SK-N-SH (cell line): ENCODE results near the gene DNAJC13. TPM values are rescaled to one million over a fixed set of nuclear protein-coding genes. Genes with fewer than 3 reads are reported as not detected.

Experiments
- CTCF ChIA-PET: fragments of 300-600, 350-600 bp; formaldehyde crosslinking; extraction: SDS; loops from one replicate; lab custom pipeline; 2021; lab: Yijun Ruan, JAX
- POLR2A ChIA-PET: fragments of 350-600 bp; sonication (Branson Sonifier 250); formaldehyde crosslinking; extraction: SDS; loops from one replicate; lab custom pipeline; 2020; ENCODE audit warnings: antibody characterized with exemption, inconsistent platforms; lab: Yijun Ruan, JAX
- DNase-seq: peaks from one replicate; pipeline ENCODE4 v3.0.0; 2012
- H2AFZ ChIP-seq: fragments of 200-600 bp; sonication (generic); 2 replicates; pipeline ENCODE4 v1.8.1; 2016; ENCODE audit warnings: antibody characterized with exemption, mild to moderate bottlenecking, low read depth
- H3F3A ChIP-seq: fragments of 200-600 bp; sonication (generic); replicated peaks from 2 replicates; pipeline ENCODE3; 2016; ENCODE audit warnings: antibody characterized with exemption, mild to moderate bottlenecking; ENCODE audit not compliant: insufficient read depth
- H3K27ac ChIP-seq, 2 experiments: fragments of 200-500 bp in 1 of 2; fragments of 200-600 bp in 1 of 2; sonication (Bioruptor generic) in 1 of 2; sonication (generic), shearing (Covaris generic) in 1 of 2; 2 replicates each; pipeline versions ENCODE4 v1.5.1 to v1.6.1; 2014 to 2016; ENCODE audit warnings: low read depth in 2 of 2, inconsistent platforms in 1 of 2, low read length in 1 of 2, mild to moderate bottlenecking in 1 of 2, mixed read lengths in 1 of 2
- H3K27me3 ChIP-seq: fragments of 200-600 bp; sonication (generic), shearing (Covaris generic); 2 replicates; pipeline ENCODE4 v1.6.1; 2016; ENCODE audit warnings: mixed run types; ENCODE audit not compliant: insufficient read depth
- H3K36me3 ChIP-seq, 2 experiments: fragments of 200-500 bp in 1 of 2; fragments of 200-600 bp in 1 of 2; sonication (Bioruptor generic) in 1 of 2; sonication (generic) in 1 of 2; replicated peaks in 1 of 2; 2 replicates each; pipeline versions ENCODE3 to v1.5.1; 2014 to 2016; ENCODE audit warnings: low read length in 1 of 2, mild to moderate bottlenecking in 1 of 2; ENCODE audit not compliant: insufficient read depth in 2 of 2, control insufficient read depth in 1 of 2
- H3K4me1 ChIP-seq, 2 experiments: fragments of 200-500 bp in 1 of 2; fragments of 200-600 bp in 1 of 2; sonication (Bioruptor generic) in 1 of 2; sonication (generic), shearing (Covaris generic) in 1 of 2; 2 replicates each; pipeline versions ENCODE4 v1.5.1 to v1.6.1; 2014 to 2016; ENCODE audit warnings: low read depth in 1 of 2, low read length in 1 of 2, mixed run types in 1 of 2; ENCODE audit not compliant: insufficient read depth in 2 of 2, control insufficient read depth in 1 of 2
- H3K4me2 ChIP-seq: fragments of 200-600 bp; sonication (generic), shearing (Covaris generic); 2 replicates; pipeline ENCODE4 v1.6.1; 2017; ENCODE audit warnings: mixed run types
- H3K4me3 ChIP-seq, 2 experiments: fragments of 200-500 bp in 1 of 2; fragments of 200-600 bp in 1 of 2; sonication (Bioruptor generic) in 1 of 2; sonication (generic), shearing (Covaris generic) in 1 of 2; 2 replicates each; pipeline versions ENCODE4 v1.5.1 to v1.8.1; 2014 to 2016; ENCODE audit warnings: low read depth in 2 of 2, inconsistent platforms in 1 of 2, low read length in 1 of 2, mild to moderate bottlenecking in 1 of 2, mixed read lengths in 1 of 2, moderate library complexity in 1 of 2
- H3K79me2 ChIP-seq: fragments of 200-600 bp; sonication (generic); 2 replicates; pipeline ENCODE4 v1.8.1; 2017; ENCODE audit warnings: mild to moderate bottlenecking; ENCODE audit not compliant: insufficient read depth
- H3K9ac ChIP-seq: fragments of 200-600 bp; sonication (generic); 2 replicates; pipeline ENCODE4 v1.6.1; 2017; ENCODE audit warnings: mixed run types
- H3K9me2 ChIP-seq: fragments of 200-600 bp; sonication (generic); 2 replicates; pipeline ENCODE4 v1.6.1; 2017; ENCODE audit warnings: mixed run types
- H3K9me3 ChIP-seq: fragments of 200-600 bp; sonication (generic); 2 replicates; pipeline ENCODE4 v1.6.1; 2017; ENCODE audit warnings: mixed run types, mild to moderate bottlenecking, moderate library complexity
- H4K20me1 ChIP-seq: fragments of 200-600 bp; sonication (generic); 2 replicates; pipeline ENCODE4 v1.6.1; 2017; ENCODE audit warnings: mild to moderate bottlenecking, mixed run types; ENCODE audit not compliant: insufficient read depth
- CHD2 ChIP-seq: fragments of 150-350 bp; IDR thresholded peaks from 2 replicates; pipeline ENCODE4 v1.6.1; 2018; ENCODE audit warnings: low read length; ENCODE audit not compliant: partially characterized antibody
- EP300 ChIP-seq, 2 experiments: IDR thresholded peaks; 2 replicates each; pipeline versions ENCODE4 v1.4.0 to v1.6.1; 2012; ENCODE audit warnings: borderline replicate concordance in 1 of 2, low read depth in 1 of 2, low read length in 1 of 2
- FOSL2 ChIP-seq: IDR thresholded peaks from 2 replicates; pipeline ENCODE4 v1.4.0; 2012; ENCODE audit warnings: low read depth, mild to moderate bottlenecking, moderate library complexity, borderline replicate concordance
- FOXM1 ChIP-seq: IDR thresholded peaks from 2 replicates; pipeline ENCODE4 v1.4.0; 2012; ENCODE audit warnings: low read depth, mild to moderate bottlenecking
- JUND ChIP-seq: IDR thresholded peaks from 2 replicates; pipeline ENCODE4 v1.4.0; 2012
- MAX ChIP-seq: IDR thresholded peaks from 2 replicates; pipeline ENCODE4 v1.4.0; 2012; ENCODE audit warnings: low read depth
- MXI1 ChIP-seq: IDR thresholded peaks from 2 replicates; pipeline ENCODE4 v1.6.1; 2012; ENCODE audit warnings: mild to moderate bottlenecking, low read depth, low read length, improper control_type of control experiment
- NFIC ChIP-seq: IDR thresholded peaks from 2 replicates; pipeline ENCODE4 v1.4.0; 2012; ENCODE audit warnings: borderline replicate concordance
- PBX3 ChIP-seq: IDR thresholded peaks from 2 replicates; pipeline ENCODE4; 2012
- POLR2AphosphoS5 ChIP-seq: IDR thresholded peaks from 2 replicates; pipeline ENCODE4 v1.6.1; 2012; ENCODE audit warnings: low read depth, low read length
- RAD21 ChIP-seq: IDR thresholded peaks from 2 replicates; pipeline ENCODE4 v1.6.1; 2012; ENCODE audit warnings: mild to moderate bottlenecking, low read length
- RXRA ChIP-seq: IDR thresholded peaks from 2 replicates; pipeline ENCODE4 v1.4.0; 2012; ENCODE audit warnings: low read depth, mild to moderate bottlenecking, borderline replicate concordance
- SIN3A ChIP-seq: IDR thresholded peaks from 2 replicates; pipeline ENCODE4 v1.6.1; 2012; ENCODE audit warnings: low read depth, mild to moderate bottlenecking, low read length, moderate library complexity, borderline replicate concordance
- TAF1 ChIP-seq: IDR thresholded peaks from 2 replicates; pipeline ENCODE4 v1.6.1; 2012; ENCODE audit warnings: low read depth, mild to moderate bottlenecking, low read length, moderate library complexity, borderline replicate concordance
- TCF12 ChIP-seq: IDR thresholded peaks from 2 replicates; pipeline ENCODE4 v1.4.0; 2012
- TEAD4 ChIP-seq: IDR thresholded peaks from 2 replicates; pipeline ENCODE4 v1.4.0; 2012; ENCODE audit warnings: mild to moderate bottlenecking, borderline replicate concordance; ENCODE audit not compliant: insufficient read depth
- ZBTB33 ChIP-seq: IDR thresholded peaks from 2 replicates; pipeline ENCODE4 v1.4.0; 2012; ENCODE audit warnings: low read depth, borderline replicate concordance
- WGBS: methylation state at CpG from one replicate; pipeline ENCODE4 v1.1.6; 2017; ENCODE audit warnings: low lambda C conversion rate; 5-methylcytosine and 5-hydroxymethylcytosine counted together
- polyA plus RNA-seq, 3 experiments: library from polyadenylated mRNA; depleted of rRNA; stranded (reverse); fragments of >200 nt; gene quantifications; 2 replicates each; pipeline ENCODE4 v1.2.3, GENCODE V29; 2012

DNAJC13 gene
- polyA plus RNA-seq, 1 of the 3 experiments (the other 2 are of a cell fraction): 10.8 TPM

- TF ChIP-seq TEAD4 (no peak), POLR2AphosphoS5 (peak; percentile 86), RXRA (no peak), CHD2 (peak; percentile 0), NFIC (no peak), TAF1 (peak; percentile 47; the same call in 1 of the 2 replicates), ZBTB33 (no peak), MXI1 (peak; percentile 83), EP300 (IDR thresholded peaks at IDR 0.05; ENCODE audit: borderline replicate concordance in 1 of 2, low read depth in 1 of 2, low read length in 1 of 2) (no peak), FOXM1 (no peak)
Observed at GRCh38 chr3:132417695-132418411, 551 bp downstream of the DNAJC13 start (continued).

GRCh38 chr3:132418916-132419315 lies 1.6 kb downstream of the DNAJC13 start:
- H4K20me1 ChIP-seq: peaks cover 18% of the 10 kb centered on the region; the same call in 1 of the 2 replicates
- CTCF ChIA-PET: no interaction called here
- H3K4me1 ChIP-seq: peaks cover 6 to 7% of the 10 kb centered on the region in 2 experiments; a peak in 3 of 4 replicates
- peaks cover 61% of the 10 kb centered on the region for H3K79me2 ChIP-seq
- H3K36me3 ChIP-seq: peaks cover 9 to 17% of the 10 kb centered on the region in 2 experiments
- POLR2A ChIA-PET: no interaction called here
- no peaks in the 10 kb centered on the region for H3K9me2 ChIP-seq
- no peak for TF ChIP-seq MXI1
- TF ChIP-seq MAX: no peak
- no peak overlapping the region; the same call in 1 of the 2 replicates for H2AFZ ChIP-seq
- peak overlapping the region; percentile 90 to 94 for H3K27ac ChIP-seq
- no peaks in the 10 kb centered on the region for H3K9me3 ChIP-seq
- H3F3A ChIP-seq: peaks cover 27% of the 10 kb centered on the region
- peak overlapping the region; percentile 93 for H3K9ac ChIP-seq
- WGBS: 13% methylated on average over 4 of the region's 4 CpGs
- no peak for DNase-seq
- H3K27me3 ChIP-seq: no peaks in the 10 kb centered on the region
- peak overlapping the region; percentile 84 for H3K4me2 ChIP-seq
- peak overlapping the region; percentile 97 to 99; a peak in 3 of 4 replicates for H3K4me3 ChIP-seq

GRCh38 chr3:132421832-132422231 lies 4.5 kb downstream of the DNAJC13 start:
- Histone ChIP-seq H3K4me3 (no peak overlapping the region; a peak in 1 of 4 replicates), H3K27me3 (no peaks in the 10 kb centered on the region), H3K9ac (no peak overlapping the region), H3K4me2 (no peak overlapping the region), H3K79me2 (peaks cover 90% of the 10 kb centered on the region), H3K4me1 (peaks cover under 1 to 7% of the 10 kb centered on the region in 2 experiments; a peak in 3 of 4 replicates), H3F3A (peaks cover 27% of the 10 kb centered on the region), H3K36me3 (peaks cover 17 to 29% of the 10 kb centered on the region in 2 experiments), H3K9me2 (no peaks in the 10 kb centered on the region), H4K20me1 (peaks cover 18% of the 10 kb centered on the region; the same call in 1 of the 2 replicates)
- POLR2A ChIA-PET: no interaction called here
- no peak for DNase-seq
- WGBS: 58% methylated on average over 4 of the region's 4 CpGs
- CTCF ChIA-PET: no interaction called here
- TF ChIP-seq NFIC (peak; percentile 29; the same call in 1 of the 2 replicates), SIN3A (no peak), CHD2 (no peak), JUND (peak; percentile 61), EP300 (IDR thresholded peaks at IDR 0.05; ENCODE audit: borderline replicate concordance in 1 of 2, low read depth in 1 of 2, low read length in 1 of 2) (no peak), TEAD4 (peak; percentile 62; the same call in 1 of the 2 replicates), TCF12 (peak; percentile 46), PBX3 (0 out of 2 replicates have a peak, but pooled peaks have one; percentile 20), FOSL2 (peak; percentile 67; the same call in 1 of the 2 replicates), RAD21 (no peak)
- TF ChIP-seq, all 33 proteins: peak for 6
- Histone ChIP-seq H3K27ac (peak overlapping the region in 1 of 2 experiments; percentile 90; a peak in 2 of 4 replicates), H3K9me3 (no peaks in the 10 kb centered on the region), H2AFZ (no peak overlapping the region)
